Measurements from ENCODE around the gene ATP9B. TPM values are rescaled to one million over a fixed set of nuclear protein-coding genes. Genes with fewer than 3 reads are reported as not detected.

Gene ATP9B
- total RNA-seq, 1 experiment from 2014 or later: 17.8 TPM

DNA sequence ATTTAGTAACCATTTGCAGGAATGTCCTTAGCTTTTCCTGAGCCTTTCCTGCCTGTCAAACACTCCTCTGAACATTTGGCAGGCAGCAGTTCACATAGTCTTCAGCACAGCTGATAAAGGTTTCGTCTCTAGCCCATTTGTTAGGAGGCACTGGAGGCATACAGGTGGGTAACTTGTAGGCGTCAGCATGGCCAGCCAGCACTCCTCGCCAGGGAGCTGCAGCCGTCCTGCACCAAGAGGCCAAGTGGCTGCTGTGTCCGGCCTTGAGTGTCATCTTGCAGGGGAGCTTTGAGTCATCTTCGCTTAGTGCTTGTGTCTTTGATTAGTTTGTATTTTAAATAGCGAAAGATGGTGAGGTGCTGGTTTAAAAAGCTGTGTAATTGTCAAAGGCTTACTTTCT lies 206.3 kb downstream of the ATP9B start:
- Histone ChIP-seq H3K4me2 (ENCODE audit: low read length) (no peak overlapping the region), H3K4me1 (ENCODE audit: control insufficient read depth in 1 of 2, insufficient read depth in 2 of 2, low read length in 2 of 2) (no peaks in the 10 kb centered on the region), H3K27me3 (ENCODE audit: insufficient read depth, low read length) (no peaks in the 10 kb centered on the region), H3K79me2 (ENCODE audit: insufficient read depth, low read length) (no peaks in the 10 kb centered on the region), H2AFZ (ENCODE audit: low read depth, low read length, poor library complexity, severe bottlenecking) (no peak overlapping the region), H3K9me3 (ENCODE audit: control insufficient read depth in 1 of 2, insufficient read depth in 1 of 2, low read depth in 1 of 2, low read length in 2 of 2) (no peaks in the 10 kb centered on the region), H4K20me1 (ENCODE audit: insufficient read depth) (no peaks in the 10 kb centered on the region), H3K36me3 (ENCODE audit: control insufficient read depth in 1 of 2, insufficient read depth in 2 of 2, low read length in 2 of 2) (no peaks in the 10 kb centered on the region), H3K4me3 (replicated peaks in 1 of 2; ENCODE audit: low read depth in 1 of 2, low read length in 2 of 2) (no peak overlapping the region), H3K9me2 (ENCODE audit: insufficient read depth) (no peaks in the 10 kb centered on the region), H3K27ac (ENCODE audit: low read depth, low read length) (no peak overlapping the region), H3K9ac (ENCODE audit: low read length) (no peak overlapping the region)
- ChIA-PET CTCF (no interaction called here), POLR2A (no interaction called here), RAD21 (ENCODE audit: low non-redundant PET in 1 of 2, low total read pairs in 2 of 2, uncharacterized antibody in 2 of 2, unreplicated experiment in 2 of 2) (no interaction called here)
- ATAC-seq: no peak
- DNase-seq (ENCODE audit: low read depth, low spot score): no peak
- intact Hi-C loops (cut with micrococcal nuclease): no loop called here
- TF ChIP-seq, protein P1, sequence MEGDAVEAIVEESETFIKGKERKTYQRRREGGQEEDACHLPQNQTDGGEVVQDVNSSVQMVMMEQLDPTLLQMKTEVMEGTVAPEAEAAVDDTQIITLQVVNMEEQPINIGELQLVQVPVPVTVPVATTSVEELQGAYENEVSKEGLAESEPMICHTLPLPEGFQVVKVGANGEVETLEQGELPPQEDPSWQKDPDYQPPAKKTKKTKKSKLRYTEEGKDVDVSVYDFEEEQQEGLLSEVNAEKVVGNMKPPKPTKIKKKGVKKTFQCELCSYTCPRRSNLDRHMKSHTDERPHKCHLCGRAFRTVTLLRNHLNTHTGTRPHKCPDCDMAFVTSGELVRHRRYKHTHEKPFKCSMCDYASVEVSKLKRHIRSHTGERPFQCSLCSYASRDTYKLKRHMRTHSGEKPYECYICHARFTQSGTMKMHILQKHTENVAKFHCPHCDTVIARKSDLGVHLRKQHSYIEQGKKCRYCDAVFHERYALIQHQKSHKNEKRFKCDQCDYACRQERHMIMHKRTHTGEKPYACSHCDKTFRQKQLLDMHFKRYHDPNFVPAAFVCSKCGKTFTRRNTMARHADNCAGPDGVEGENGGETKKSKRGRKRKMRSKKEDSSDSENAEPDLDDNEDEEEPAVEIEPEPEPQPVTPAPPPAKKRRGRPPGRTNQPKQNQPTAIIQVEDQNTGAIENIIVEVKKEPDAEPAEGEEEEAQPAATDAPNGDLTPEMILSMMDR (IDR thresholded peaks at IDR 0.05 in 2 of 3, conservative IDR thresholded peaks at IDR 0.05 in 1 of 3; ENCODE audit: borderline replicate concordance in 1 of 3, insufficient read depth in 1 of 3, low read depth in 2 of 3, low read length in 2 of 3): no peak
- no peak for TF ChIP-seq EGR1 (IDR thresholded peaks at IDR 0.05; ENCODE audit: low read depth)
- TF ChIP-seq TCF7L2 (IDR thresholded peaks at IDR 0.05; ENCODE audit: borderline replicate concordance, extremely low read depth, insufficient read depth, insufficient read length): no peak
- TF ChIP-seq JUND (IDR thresholded peaks at IDR 0.05): no peak
- no peak for TF ChIP-seq CBX3 (IDR thresholded peaks at IDR 0.05; ENCODE audit: low read depth)
- TF ChIP-seq SRF (IDR thresholded peaks at IDR 0.05; ENCODE audit: low read depth): no peak
- no peak for TF ChIP-seq EZH2phosphoT487 (IDR thresholded peaks at IDR 0.05; ENCODE audit: borderline replicate concordance)
- TF ChIP-seq, protein P2, sequence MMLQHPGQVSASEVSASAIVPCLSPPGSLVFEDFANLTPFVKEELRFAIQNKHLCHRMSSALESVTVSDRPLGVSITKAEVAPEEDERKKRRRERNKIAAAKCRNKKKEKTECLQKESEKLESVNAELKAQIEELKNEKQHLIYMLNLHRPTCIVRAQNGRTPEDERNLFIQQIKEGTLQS (IDR thresholded peaks at IDR 0.05): no peak
- no peak for TF ChIP-seq YY1 (IDR thresholded peaks at IDR 0.05; ENCODE audit: extremely low read depth, insufficient replicate concordance, low read depth, low read length)
- TF ChIP-seq, protein P3, sequence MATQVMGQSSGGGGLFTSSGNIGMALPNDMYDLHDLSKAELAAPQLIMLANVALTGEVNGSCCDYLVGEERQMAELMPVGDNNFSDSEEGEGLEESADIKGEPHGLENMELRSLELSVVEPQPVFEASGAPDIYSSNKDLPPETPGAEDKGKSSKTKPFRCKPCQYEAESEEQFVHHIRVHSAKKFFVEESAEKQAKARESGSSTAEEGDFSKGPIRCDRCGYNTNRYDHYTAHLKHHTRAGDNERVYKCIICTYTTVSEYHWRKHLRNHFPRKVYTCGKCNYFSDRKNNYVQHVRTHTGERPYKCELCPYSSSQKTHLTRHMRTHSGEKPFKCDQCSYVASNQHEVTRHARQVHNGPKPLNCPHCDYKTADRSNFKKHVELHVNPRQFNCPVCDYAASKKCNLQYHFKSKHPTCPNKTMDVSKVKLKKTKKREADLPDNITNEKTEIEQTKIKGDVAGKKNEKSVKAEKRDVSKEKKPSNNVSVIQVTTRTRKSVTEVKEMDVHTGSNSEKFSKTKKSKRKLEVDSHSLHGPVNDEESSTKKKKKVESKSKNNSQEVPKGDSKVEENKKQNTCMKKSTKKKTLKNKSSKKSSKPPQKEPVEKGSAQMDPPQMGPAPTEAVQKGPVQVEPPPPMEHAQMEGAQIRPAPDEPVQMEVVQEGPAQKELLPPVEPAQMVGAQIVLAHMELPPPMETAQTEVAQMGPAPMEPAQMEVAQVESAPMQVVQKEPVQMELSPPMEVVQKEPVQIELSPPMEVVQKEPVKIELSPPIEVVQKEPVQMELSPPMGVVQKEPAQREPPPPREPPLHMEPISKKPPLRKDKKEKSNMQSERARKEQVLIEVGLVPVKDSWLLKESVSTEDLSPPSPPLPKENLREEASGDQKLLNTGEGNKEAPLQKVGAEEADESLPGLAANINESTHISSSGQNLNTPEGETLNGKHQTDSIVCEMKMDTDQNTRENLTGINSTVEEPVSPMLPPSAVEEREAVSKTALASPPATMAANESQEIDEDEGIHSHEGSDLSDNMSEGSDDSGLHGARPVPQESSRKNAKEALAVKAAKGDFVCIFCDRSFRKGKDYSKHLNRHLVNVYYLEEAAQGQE (IDR thresholded peaks at IDR 0.05; ENCODE audit: low read depth): no peak
- TF ChIP-seq ZNF274 (IDR thresholded peaks at IDR 0.05; ENCODE audit: low read depth, low read length): no peak
- TF ChIP-seq ZFX (IDR thresholded peaks at IDR 0.05): no peak
- TF ChIP-seq SP1 (IDR thresholded peaks at IDR 0.05; ENCODE audit: low read depth): no peak
- TF ChIP-seq FOSL1 (IDR thresholded peaks at IDR 0.05; ENCODE audit: low read depth): no peak
- no peak for TF ChIP-seq CEBPB (IDR thresholded peaks at IDR 0.05; ENCODE audit: low read depth)
- TF ChIP-seq, protein P4, sequence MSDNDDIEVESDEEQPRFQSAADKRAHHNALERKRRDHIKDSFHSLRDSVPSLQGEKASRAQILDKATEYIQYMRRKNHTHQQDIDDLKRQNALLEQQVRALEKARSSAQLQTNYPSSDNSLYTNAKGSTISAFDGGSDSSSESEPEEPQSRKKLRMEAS (IDR thresholded peaks at IDR 0.05): no peak
- TF ChIP-seq POLR2A (IDR thresholded peaks at IDR 0.05; ENCODE audit: borderline replicate concordance, extremely low read depth, insufficient read depth, insufficient read length): no peak
- TF ChIP-seq, protein P5, sequence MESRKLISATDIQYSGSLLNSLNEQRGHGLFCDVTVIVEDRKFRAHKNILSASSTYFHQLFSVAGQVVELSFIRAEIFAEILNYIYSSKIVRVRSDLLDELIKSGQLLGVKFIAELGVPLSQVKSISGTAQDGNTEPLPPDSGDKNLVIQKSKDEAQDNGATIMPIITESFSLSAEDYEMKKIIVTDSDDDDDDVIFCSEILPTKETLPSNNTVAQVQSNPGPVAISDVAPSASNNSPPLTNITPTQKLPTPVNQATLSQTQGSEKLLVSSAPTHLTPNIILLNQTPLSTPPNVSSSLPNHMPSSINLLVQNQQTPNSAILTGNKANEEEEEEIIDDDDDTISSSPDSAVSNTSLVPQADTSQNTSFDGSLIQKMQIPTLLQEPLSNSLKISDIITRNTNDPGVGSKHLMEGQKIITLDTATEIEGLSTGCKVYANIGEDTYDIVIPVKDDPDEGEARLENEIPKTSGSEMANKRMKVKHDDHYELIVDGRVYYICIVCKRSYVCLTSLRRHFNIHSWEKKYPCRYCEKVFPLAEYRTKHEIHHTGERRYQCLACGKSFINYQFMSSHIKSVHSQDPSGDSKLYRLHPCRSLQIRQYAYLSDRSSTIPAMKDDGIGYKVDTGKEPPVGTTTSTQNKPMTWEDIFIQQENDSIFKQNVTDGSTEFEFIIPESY (IDR thresholded peaks at IDR 0.05; ENCODE audit: extremely low read depth, insufficient replicate concordance, low read length): no peak
- TF ChIP-seq POLR2AphosphoS5 (IDR thresholded peaks at IDR 0.05; ENCODE audit: low read depth, low read length): no peak
- no peak for TF ChIP-seq SIN3A (IDR thresholded peaks at IDR 0.05; ENCODE audit: low read depth)
- BruUV-seq (replicated peaks): no TSS peak

Measured in HCT116 (cell line).